ENCODE measurements around the gene PCDHGA1.

Gene PCDHGA1

GRCh38 chr5:141399555-141400258 lies 69.4 kb downstream of the PCDHGA1 start:
- TF ChIP-seq ZNF148 (tag by site-specific recombination; IDR thresholded peaks at IDR 0.05; ENCODE audit: borderline replicate concordance) (no peak), KLF9 (tag by site-specific recombination; IDR thresholded peaks at IDR 0.05; ENCODE audit: low read depth) (no peak), ZBTB21 (tag by site-specific recombination; IDR thresholded peaks at IDR 0.05) (no peak), HOXD13 (CRISPR knock-in tag; IDR thresholded peaks at IDR 0.05; ENCODE audit: borderline replicate concordance) (no peak), ZNF747 (tag by site-specific recombination; IDR thresholded peaks at IDR 0.05) (no peak), KLF16 (tag by site-specific recombination; IDR thresholded peaks at IDR 0.05) (no peak), ZNF221 (tag by site-specific recombination; IDR thresholded peaks at IDR 0.05; ENCODE audit: borderline replicate concordance) (no peak), ZNF18 (tag by site-specific recombination; IDR thresholded peaks at IDR 0.05) (no peak), HIC1 (tag by site-specific recombination; IDR thresholded peaks at IDR 0.05) (no peak), ZNF398 (tag by site-specific recombination; IDR thresholded peaks at IDR 0.05) (no peak)
- no peaks in the 10 kb centered on the region for H3K4me1 ChIP-seq (ENCODE audit: control insufficient read depth, insufficient read depth, low read length)
- no peaks in the 10 kb centered on the region; the same call in 1 of the 2 replicates for H3K9me3 ChIP-seq (ENCODE audit: control insufficient read depth, insufficient read depth, low read depth, low read length)
- POLR2A ChIA-PET, result no interaction called here
- no peak overlapping the region for H3K27ac ChIP-seq (ENCODE audit: extremely low read depth, low read depth, low read length)
- no peaks in the 10 kb centered on the region for H3K36me3 ChIP-seq (ENCODE audit: control insufficient read depth in 2 of 2, insufficient read depth in 1 of 2, low read length in 2 of 2)
- CTCF ChIA-PET, result interaction anchor here (1.0 to 1.5 kb wide), 3 partner anchors 22 to 165 kb away, joined by 3 to 4 read pairs (median 3); partner anchors contain the start of gene PCDHGA11
- no peak overlapping the region for H3K4me3 ChIP-seq (ENCODE audit: low read depth, low read length)

GRCh38 chr5:141402553-141403243 lies 72.4 kb downstream of the PCDHGA1 start, which contains the start of gene PCDHGA9:
Gene PCDHGA9, plus strand, starts transcription at chr5:141402778. Its CDS starts 175 bp downstream, at chr5:141402953.
- H3K9me3 ChIP-seq (ENCODE audit: control insufficient read depth, insufficient read depth, low read depth, low read length), result no peaks in the 10 kb centered on the region; the same call in 1 of the 2 replicates
- H3K4me3 ChIP-seq (ENCODE audit: low read depth, low read length), result no peak within 1 kb of the TSS
- ChIA-PET POLR2A (no interaction called here), CTCF (interaction anchor here (0.8 kb wide), 2 partner anchors 20 to 155 kb away, joined by 3 to 4 read pairs; partner anchors contain the start of gene PCDHGA7)
- no peak within 1 kb of the TSS for H3K27ac ChIP-seq (ENCODE audit: extremely low read depth, low read depth, low read length)
- no peaks in the 10 kb centered on the region for H3K36me3 ChIP-seq (ENCODE audit: control insufficient read depth in 2 of 2, insufficient read depth in 1 of 2, low read length in 2 of 2)
- H3K4me1 ChIP-seq (ENCODE audit: control insufficient read depth, insufficient read depth, low read length), result no peaks in the 10 kb centered on the region
- TF ChIP-seq ZFP41 (tag by site-specific recombination; IDR thresholded peaks at IDR 0.05; ENCODE audit: borderline replicate concordance) (no peak), YY2 (tag by site-specific recombination; IDR thresholded peaks at IDR 0.05) (no peak), ZNF350 (tag by site-specific recombination; IDR thresholded peaks at IDR 0.05) (no peak), ZNF501 (tag by site-specific recombination; IDR thresholded peaks at IDR 0.05) (no peak), KLF1 (tag by site-specific recombination; IDR thresholded peaks at IDR 0.05) (no peak), ZNF76 (tag by site-specific recombination; IDR thresholded peaks at IDR 0.05; ENCODE audit: borderline replicate concordance, low read depth) (no peak), ZNF324 (tag by site-specific recombination; IDR thresholded peaks at IDR 0.05) (no peak), ZNF423 (tag by site-specific recombination; IDR thresholded peaks at IDR 0.05) (no peak), ZNF544 (tag by site-specific recombination; IDR thresholded peaks at IDR 0.05) (no peak), GLI2 (tag by site-specific recombination; IDR thresholded peaks at IDR 0.05; ENCODE audit: borderline replicate concordance, low read depth) (no peak), ZNF302 (tag by site-specific recombination; IDR thresholded peaks at IDR 0.05; ENCODE audit: low read depth) (no peak), ZNF433 (tag by site-specific recombination; IDR thresholded peaks at IDR 0.05; ENCODE audit: low read depth) (no peak), ELK4 (IDR thresholded peaks at IDR 0.05; ENCODE audit: borderline replicate concordance, low read depth, low read length) (no peak), ZNF292 (tag by site-specific recombination; IDR thresholded peaks at IDR 0.05; ENCODE audit: borderline replicate concordance, low read depth) (no peak), SETDB1 (IDR thresholded peaks at IDR 0.05; ENCODE audit: insufficient read length, low read length) (no peak)
